H7 (cell line): Measurements from ENCODE around the gene GALNT6. TPM values are rescaled to one million over a fixed set of nuclear protein-coding genes. Genes with fewer than 3 reads are reported as not detected.

Experiments
- DNase-seq: peaks from one replicate; pipeline ENCODE4 v3.0.0; 2012
- H3K27me3 ChIP-seq: 2 replicates; pipeline ENCODE4 v1.6.0; 2011; ENCODE audit warnings: mild to moderate bottlenecking, low read length; ENCODE audit not compliant: control insufficient read depth, insufficient read depth
- H3K36me3 ChIP-seq: replicated peaks from 2 replicates; pipeline ENCODE4 v1.5.1; 2011; ENCODE audit warnings: low read length; ENCODE audit not compliant: control insufficient read depth, insufficient read depth
- H3K4me3 ChIP-seq: 2 replicates; pipeline ENCODE4 v1.5.1; 2011; ENCODE audit warnings: low read depth, mild to moderate bottlenecking, control low read depth, low read length, moderate library complexity; ENCODE audit not compliant: insufficient read depth
- total RNA-seq: library from RNA; depleted of rRNA; stranded (reverse); fragments of >200 nt; shearing (Covaris generic); gene quantifications from 2 replicates; pipeline ENCODE4 v1.2.3, GENCODE V29; 2014

GALNT6 gene
- total RNA-seq, 1 experiment from 2014 or later: 22.8 TPM

DNA sequence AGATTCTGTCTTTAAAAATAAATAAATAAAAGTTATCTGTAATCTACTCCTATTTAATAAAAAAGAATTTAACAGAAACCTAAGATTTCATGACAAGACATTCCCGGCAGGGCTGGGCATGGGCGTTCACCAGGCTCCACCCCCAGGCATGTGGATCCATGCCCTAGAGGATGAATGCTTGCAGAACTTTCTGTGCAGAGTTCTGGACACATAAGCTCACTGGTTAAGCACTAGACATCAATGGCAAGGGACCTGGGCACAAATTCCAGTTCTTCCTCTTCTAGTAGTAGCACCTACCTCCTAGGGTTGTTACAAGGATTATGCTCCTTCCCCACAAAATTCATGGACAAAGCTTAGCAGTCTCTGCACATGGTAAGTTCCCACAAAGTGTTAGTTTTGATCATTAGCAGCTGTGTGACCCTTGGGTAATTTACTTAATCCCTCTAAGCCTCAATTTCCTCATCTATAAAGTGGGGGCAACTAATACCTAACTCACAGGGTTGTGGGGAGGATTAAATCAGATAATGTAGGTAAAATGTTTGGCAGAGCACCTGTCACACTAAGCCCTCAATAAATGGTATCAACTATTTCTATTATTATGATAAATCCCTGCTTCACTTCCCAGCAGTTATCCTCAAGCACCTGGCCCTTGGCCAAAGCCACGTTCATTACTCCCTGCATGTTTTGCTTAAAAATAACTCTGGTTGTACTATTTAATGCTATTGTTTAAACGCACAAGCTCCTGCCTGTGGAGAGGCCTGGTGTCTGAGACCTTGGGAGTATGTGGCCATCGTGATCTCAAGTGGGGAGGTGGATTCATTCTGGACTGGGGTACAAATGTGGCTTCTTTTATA, 9.8 kb downstream of the GALNT6 start:
- DNase-seq: no peak
- H3K36me3 ChIP-seq: peaks cover 14% of the 10 kb centered on the region
- H3K4me3 ChIP-seq: no peak overlapping the region
- no peaks in the 10 kb centered on the region for H3K27me3 ChIP-seq

DNA sequence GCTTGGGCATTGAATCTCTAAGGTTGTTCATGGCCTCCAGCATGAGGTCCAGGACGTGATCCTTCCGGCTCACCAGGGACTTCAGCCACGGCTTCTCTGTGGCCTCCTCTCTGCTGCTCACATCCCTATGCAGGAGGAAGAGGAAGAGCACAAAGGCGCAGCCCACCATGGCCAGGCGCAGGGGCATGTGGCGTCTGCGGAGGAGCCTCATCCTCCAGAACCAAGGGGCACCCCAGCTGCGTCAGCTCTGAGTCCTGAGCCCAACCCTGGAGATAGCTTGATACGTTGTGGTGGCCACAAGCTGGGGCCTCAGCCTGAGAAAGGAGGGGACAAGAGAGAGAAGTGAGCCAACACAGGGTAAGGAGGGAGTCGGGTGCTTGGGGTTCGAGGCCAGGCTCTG, 11.6 kb downstream of the GALNT6 start:
- H3K4me3 ChIP-seq: no peak overlapping the region
- no peaks in the 10 kb centered on the region for H3K27me3 ChIP-seq
- H3K36me3 ChIP-seq: peaks cover 17% of the 10 kb centered on the region
- DNase-seq: no peak

DNA sequence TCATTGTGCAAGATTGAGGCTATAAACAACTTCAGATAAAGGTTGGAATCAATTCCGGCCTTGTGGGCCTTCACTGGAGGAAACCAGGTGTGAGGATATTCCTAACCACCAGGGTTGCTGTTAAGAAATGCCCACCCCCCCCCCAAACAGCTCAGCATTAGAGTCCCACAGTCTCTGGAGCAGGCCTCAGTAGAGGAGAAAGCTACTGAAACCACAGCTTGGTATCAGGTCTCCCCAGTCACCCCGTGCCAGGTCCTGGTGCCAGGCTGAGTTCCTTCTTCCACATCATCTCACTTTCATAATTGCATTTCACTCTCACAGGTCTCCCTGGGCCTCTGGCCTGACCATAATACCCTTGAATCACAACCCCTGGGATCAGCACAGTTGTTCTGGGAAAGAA, 12.5 kb downstream of the GALNT6 start:
- no peaks in the 10 kb centered on the region for H3K27me3 ChIP-seq
- no peak for DNase-seq

DNA sequence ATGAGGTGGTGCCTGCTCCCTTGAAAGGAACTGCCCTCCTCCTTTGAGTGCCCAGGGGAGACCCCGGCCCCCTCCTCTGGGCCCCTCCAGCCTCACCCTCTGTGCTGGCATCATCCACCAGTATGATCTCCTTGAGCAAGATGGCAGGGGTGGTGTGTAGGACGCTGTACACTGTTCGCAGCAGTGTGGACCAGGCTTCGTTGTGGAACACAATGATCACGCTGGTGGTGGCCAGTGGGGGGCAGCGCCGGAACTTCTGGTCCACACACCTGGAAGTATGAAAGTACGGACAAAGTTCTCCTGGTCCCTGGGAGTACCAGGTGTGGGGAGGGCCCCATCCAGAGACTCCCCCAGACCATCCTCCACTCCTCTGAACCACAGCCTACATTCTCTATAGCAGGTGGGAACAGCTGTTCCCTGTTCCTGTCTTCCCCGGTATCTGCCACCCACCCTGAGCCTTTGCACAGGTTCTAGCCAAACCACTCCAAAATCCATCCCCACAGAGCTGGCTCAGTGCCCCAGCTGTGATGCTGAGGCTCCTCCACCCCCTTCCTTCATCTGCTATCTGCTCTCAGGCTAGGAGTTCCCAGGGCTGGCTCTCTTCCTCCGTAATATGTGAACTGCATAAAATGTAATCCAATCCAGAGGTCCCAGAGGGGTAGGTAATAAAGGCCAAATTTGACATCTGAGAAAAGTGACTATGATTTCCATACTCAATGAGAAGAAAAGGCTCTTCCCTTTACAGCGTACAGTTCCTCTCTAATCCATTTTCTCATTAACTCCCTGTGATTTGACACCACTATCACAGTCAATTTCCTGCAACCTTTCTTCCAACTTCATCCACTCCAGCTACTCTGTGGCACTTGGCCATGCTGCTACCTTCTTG, 13.9 kb downstream of the GALNT6 start:
- Histone ChIP-seq H3K4me3 (no peak overlapping the region), H3K36me3 (peaks cover 17% of the 10 kb centered on the region), H3K27me3 (no peaks in the 10 kb centered on the region)
- DNase-seq: no peak

More for the DNA sequence above, 12.5 kb downstream of the GALNT6 start:
- H3K4me3 ChIP-seq: no peak overlapping the region
- peaks cover 17% of the 10 kb centered on the region for H3K36me3 ChIP-seq

DNA sequence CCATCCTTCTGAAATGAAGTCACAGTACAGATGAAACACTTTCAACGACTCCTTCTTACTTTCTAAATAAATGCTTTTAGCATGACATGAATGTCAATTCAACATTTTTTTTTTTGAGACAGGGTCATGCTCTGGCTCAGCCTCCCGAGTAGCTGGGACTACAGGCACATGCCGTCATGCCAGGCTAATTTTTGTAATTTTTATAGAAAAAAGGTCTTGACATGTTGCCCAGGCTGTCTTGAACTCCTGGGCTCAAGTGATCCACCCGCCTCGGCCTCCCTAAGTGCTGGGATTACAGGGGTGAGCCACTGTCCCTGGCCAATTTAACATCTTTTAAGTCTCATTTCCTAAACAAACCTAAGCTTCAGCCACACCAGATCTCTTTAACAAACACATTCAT, 16.4 kb downstream of the GALNT6 start:
- DNase-seq: no peak
- H3K4me3 ChIP-seq: no peak overlapping the region
- no peaks in the 10 kb centered on the region for H3K27me3 ChIP-seq

DNA sequence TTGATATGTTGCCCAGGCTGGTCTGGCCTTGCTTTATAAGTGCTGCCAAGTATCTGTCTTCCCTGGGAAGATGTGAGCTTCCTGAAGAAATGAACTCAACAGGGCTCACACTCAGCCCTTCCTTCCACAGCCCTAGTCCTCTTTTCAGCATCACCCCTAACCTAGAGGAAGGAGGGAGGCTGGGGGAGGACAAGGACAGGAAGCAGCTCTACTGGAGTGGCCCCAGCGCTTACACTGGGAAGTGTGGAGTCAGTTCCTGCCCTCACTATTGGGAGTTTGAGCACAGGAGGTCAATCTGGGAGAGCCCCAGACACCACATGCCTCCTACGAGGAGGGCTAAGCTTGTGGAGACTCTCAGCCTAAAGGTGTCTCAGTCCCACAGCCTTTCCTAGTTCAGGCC, 16.8 kb downstream of the GALNT6 start:
- DNase-seq: no peak
- no peaks in the 10 kb centered on the region for H3K27me3 ChIP-seq
- H3K36me3 ChIP-seq: peaks cover 14% of the 10 kb centered on the region
- H3K4me3 ChIP-seq: no peak overlapping the region

More for the DNA sequence above, 16.4 kb downstream of the GALNT6 start:
- H3K36me3 ChIP-seq: peaks cover 16% of the 10 kb centered on the region

DNA sequence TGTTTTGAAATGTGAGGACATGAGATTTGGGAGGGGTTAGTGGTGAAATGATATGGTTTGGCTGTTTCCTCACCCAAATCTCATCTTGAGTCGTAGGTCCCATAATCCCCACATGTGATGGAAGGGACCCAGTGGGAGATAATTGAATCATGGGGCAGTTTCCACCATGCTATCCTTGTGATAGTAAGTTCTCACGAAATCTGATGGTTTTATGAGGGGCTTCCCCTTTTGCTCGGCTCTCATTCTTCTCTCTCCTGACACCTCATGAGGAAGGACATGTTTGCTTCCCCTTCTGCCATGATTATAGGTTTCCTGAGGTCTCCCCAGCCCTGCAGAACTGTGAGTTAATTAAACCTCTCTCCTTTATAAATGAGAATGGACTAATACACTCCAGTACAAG, 18.0 kb downstream of the GALNT6 start:
- H3K36me3 ChIP-seq: peaks cover 14% of the 10 kb centered on the region
- H3K4me3 ChIP-seq: no peak overlapping the region
- no peaks in the 10 kb centered on the region for H3K27me3 ChIP-seq
- no peak for DNase-seq

DNA sequence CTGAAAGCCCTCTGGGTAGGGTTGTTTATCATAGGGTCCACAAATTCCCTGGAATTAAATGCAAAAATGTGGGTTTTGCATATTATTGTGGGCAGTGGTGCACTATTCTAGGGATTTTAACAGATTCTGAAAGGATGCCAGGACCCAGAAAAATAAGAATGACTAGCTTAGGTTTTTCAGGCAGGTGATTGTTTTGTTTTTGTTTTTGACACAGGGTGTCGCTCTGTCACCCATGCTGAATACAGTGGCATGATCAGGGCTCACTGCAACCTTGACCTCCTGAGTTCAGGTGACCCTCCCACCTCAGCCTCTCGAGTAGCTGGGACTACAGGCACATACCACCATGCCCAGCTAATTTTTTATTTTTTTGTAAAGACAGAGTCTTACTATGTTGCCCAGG, 19.2 kb downstream of the GALNT6 start:
- Histone ChIP-seq H3K4me3 (no peak overlapping the region), H3K27me3 (no peaks in the 10 kb centered on the region), H3K36me3 (peaks cover 8% of the 10 kb centered on the region)
- no peak for DNase-seq

DNA sequence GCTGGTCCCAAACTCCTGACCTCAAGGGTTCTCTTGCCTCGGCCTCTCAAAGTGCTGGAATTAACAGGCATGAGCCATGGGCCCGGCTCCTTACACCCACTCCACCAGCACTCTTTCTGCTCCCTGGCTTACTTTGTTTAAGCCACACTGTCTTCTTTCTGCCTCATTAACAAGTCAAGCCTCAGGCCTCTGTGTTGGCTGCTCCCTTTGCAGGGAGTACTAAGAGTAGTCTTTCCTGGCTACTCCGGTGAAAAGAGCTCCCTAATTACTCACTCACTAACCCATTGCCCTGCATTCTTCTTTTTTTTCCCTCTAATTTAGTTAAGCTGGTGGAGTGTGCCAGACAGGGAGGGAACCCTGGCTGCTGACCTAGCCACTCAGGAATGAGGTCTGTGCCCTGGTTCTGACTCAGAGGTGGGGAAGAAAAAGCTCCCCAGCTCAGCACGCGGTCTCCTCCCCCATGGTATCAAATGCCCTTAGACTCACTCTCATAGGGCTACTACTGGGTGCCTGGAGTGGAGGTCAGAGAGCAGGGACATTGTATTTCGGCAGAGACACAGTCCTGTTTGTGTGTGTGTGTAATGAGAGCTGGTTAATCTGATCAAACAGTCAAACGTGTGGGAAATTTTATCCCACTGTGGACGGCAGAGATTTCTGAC, 19.8 kb downstream of the GALNT6 start:
- peak; percentile 62 for DNase-seq
- H3K4me3 ChIP-seq: no peak overlapping the region
- peaks cover 5% of the 10 kb centered on the region for H3K36me3 ChIP-seq
- H3K27me3 ChIP-seq: no peaks in the 10 kb centered on the region

DNA sequence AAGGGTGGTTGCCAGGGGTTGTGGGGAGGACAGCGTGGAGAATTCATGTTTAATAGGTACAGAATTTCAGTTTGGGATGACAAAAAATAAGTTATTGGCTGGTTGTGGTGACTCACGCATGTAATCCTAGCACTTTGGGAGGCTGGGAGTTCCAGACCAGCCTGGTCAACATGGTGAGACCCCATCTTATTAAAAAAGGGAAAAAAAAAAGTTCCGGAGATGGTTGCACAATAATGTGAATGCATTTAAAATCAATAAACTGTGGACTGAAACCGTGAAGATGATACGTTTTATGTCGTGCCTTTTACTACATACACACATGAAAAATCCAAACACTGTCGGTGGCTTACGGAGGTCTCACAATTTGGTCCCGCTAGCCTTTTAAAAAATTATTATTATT, 20.5 kb downstream of the GALNT6 start:
- Histone ChIP-seq H3K4me3 (no peak overlapping the region), H3K27me3 (no peaks in the 10 kb centered on the region), H3K36me3 (peaks cover 3% of the 10 kb centered on the region)
- DNase-seq: no peak

DNA sequence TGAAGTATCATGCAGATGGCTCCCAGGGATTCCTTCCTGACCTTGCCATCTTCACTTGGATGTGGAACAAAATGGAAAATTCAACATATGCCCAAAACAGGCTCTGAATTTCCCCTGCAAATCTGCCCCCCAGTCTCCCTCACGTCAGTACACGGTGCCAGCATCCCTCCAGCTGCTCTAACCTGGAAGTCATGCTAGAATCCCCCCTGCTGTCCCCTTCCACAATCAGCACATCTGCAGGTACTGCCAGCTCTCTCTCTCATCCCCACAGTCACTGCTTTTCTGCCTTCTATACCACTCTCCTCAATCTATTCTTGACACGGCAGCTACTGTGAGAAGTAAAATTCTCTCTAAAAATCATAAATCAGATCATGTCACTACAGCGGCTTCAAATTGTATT, 21.6 kb downstream of the GALNT6 start:
- H3K36me3 ChIP-seq: peaks cover 2% of the 10 kb centered on the region
- DNase-seq: no peak
- no peak overlapping the region for H3K4me3 ChIP-seq
- H3K27me3 ChIP-seq: no peaks in the 10 kb centered on the region

DNA sequence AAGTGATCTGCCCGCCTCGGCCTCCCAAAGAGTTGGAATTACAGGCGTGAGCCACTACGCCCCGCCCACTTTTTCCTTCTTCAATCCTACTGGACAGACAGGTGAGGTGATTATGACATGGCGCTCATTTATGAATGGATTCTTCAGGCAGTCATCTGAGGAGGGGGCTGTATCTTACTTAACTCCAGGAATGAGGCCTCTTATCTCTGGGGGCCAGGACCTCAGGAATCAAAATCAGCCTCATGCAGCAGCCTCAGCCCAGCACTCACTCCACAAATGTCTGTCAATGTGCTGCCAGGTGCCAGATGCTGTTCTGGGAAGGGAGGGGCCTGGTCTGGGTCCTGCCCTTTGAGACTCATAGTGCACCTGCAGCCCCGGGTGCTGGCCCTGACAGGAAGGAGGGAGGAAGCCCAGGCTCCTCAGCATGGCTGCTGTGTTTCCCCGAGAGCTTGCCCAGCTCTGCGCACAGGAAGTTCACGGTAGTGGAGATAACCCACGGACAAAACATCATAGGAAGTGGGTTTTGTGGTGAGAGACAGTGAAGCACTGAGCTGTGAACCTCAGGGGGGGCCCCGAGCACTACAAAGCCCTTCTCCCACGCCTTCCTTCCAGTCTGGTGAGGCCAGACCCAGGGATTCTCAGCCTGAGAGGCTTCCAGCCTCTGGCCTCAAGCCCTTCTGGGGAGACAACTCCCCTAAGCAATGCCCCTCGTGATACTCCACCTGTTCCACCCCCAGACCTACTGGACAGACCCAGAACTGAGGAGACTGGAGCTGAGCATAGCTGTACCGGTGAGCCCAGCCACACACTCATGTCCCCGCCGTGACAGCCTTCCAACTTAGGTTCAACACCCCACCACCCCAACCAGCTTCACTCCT, 22.3 kb downstream of the GALNT6 start:
- H3K36me3 ChIP-seq: peaks cover 3% of the 10 kb centered on the region
- DNase-seq: peak; percentile 62
- no peaks in the 10 kb centered on the region for H3K27me3 ChIP-seq
- no peak overlapping the region for H3K4me3 ChIP-seq

DNA sequence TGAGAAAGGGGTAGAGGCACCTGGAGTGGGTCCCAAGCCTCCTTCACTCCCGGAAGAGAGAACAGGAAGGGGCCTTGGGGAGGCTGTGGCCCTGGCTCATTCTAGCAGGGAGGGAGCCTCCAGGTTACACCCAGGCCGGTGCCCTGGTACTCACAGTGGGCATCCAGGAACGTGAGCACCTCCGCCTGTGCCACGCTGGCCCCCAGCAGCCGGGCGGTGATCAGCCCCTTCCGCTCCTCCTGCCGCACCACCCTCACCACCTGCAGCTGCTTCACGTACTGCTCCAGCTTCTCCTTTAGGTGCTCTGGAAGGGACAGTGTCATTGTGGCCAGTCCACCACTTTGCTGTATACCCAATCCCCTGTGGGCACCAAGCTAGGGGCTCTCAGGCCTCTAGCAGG, 25.9 kb downstream of the GALNT6 start:
- Histone ChIP-seq H3K4me3 (no peak overlapping the region), H3K27me3 (no peaks in the 10 kb centered on the region), H3K36me3 (peaks cover 5% of the 10 kb centered on the region)
- no peak for DNase-seq

DNA sequence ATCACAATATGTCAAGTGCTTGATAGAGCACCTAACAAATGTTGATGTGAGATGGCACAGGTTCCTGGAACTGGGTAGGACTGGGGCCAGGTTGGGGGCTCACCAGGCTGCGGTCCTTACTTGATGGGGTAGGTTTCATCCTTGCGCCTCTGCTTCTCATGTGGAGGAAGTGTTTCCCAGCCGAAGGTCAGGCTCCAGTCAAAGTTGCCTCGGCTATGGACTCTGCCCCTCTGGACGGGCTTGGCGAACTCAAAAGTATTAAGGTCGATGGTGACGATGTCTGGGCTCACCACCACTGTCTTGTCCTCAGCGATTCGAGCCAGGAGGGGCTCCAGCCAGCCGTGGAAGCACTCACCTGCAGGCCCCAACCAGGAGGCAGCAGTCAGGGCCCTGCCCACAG, 27.2 kb downstream of the GALNT6 start:
- DNase-seq: no peak
- Histone ChIP-seq H3K27me3 (no peaks in the 10 kb centered on the region), H3K4me3 (no peak overlapping the region), H3K36me3 (peaks cover 7% of the 10 kb centered on the region)
